ENCODE results near the gene ARHGEF28. TPM values are rescaled to one million over a fixed set of nuclear protein-coding genes. Genes with fewer than 3 reads are reported as not detected.

Gene ARHGEF28
- total and polyA plus RNA-seq, 2 of the 4 experiments (the other 2 are of a cell fraction) = 3.6 to 16.0 TPM

- WGBS, 2 experiments (ENCODE audit: extremely low coverage in 2 of 2, insufficient read length in 1 of 2) = 100% methylated on average over 1 of the region's 4 CpGs; no CpG with 5 or more reads in 1 of the 2 experiments
- Histone ChIP-seq H4K91ac (ENCODE audit: insufficient read depth, low read depth, low read length) (no peak overlapping the region), H2BK20ac (ENCODE audit: low read depth, low read length) (no peak overlapping the region), H3K4ac (ENCODE audit: low read depth, low read length) (no peak overlapping the region), H2AK5ac (ENCODE audit: low read depth, low read length) (no peak overlapping the region), H2AK9ac (replicated peaks; ENCODE audit: low read depth, low read length, poor library complexity) (no peak overlapping the region), H3K4me1 (ENCODE audit: control insufficient read depth, insufficient read depth, low read length) (no peaks in the 10 kb centered on the region), H3K4me3 (ENCODE audit: insufficient read depth, low read depth, low read length) (no peak overlapping the region), H3K79me1 (ENCODE audit: low read depth in 1 of 2, low read length in 2 of 2) (no peaks in the 10 kb centered on the region), H3K27me3 (ENCODE audit: control insufficient read depth, insufficient read depth, low read length) (peaks cover 14% of the 10 kb centered on the region), H3K14ac (replicated peaks; ENCODE audit: low read depth, low read length) (no peak overlapping the region), H4K8ac (ENCODE audit: low read depth in 2 of 2, low read length in 2 of 2) (no peak overlapping the region), H3K36me3 (ENCODE audit: control insufficient read depth, insufficient read depth, low read length) (no peaks in the 10 kb centered on the region), H3K56ac (ENCODE audit: extremely low read depth, insufficient read depth, low read length) (no peak overlapping the region), H3K27ac (ENCODE audit: insufficient read depth, low read length) (no peak overlapping the region), H4K5ac (ENCODE audit: low read depth, low read length) (no peak overlapping the region), H2BK15ac (ENCODE audit: low read depth, low read length) (no peak overlapping the region), H3K4me2 (ENCODE audit: low read depth, low read length) (no peak overlapping the region), H3K18ac (ENCODE audit: low read depth, low read length) (no peak overlapping the region), H4K20me1 (ENCODE audit: insufficient read depth, low read length) (no peaks in the 10 kb centered on the region), H3K9me3 (ENCODE audit: control insufficient read depth, insufficient read depth, low read length) (no peaks in the 10 kb centered on the region; the same call in 1 of the 2 replicates), H2AFZ (replicated peaks; ENCODE audit: low read length, poor library complexity) (no peak overlapping the region), H3K9me1 (ENCODE audit: insufficient read depth, low read length) (no peaks in the 10 kb centered on the region), H2BK5ac (ENCODE audit: low read depth, low read length, poor library complexity, severe bottlenecking) (no peak overlapping the region), H2BK120ac (ENCODE audit: low read depth, low read length) (no peak overlapping the region), H3K23ac (ENCODE audit: low read depth, low read length) (no peak overlapping the region), H3K9ac (ENCODE audit: low read depth, low read length) (no peak overlapping the region)
- DNase-seq (no peak), ATAC-seq (ENCODE audit: low read depth) (no peak)
- ChIA-PET CTCF (no interaction called here), POLR2A (ENCODE audit: unreplicated experiment) (no interaction called here)
- dilution Hi-C loops (cut with HindIII; ENCODE audit: low sequenced_read_pairs, unreplicated experiment) (no loop called here), in situ Hi-C loops (cut with MboI; ENCODE audit: low sequenced_read_pairs) (no loop called here), intact Hi-C loops (cut with micrococcal nuclease) (no loop called here)
- TF ChIP-seq FOS (IDR thresholded peaks at IDR 0.05; ENCODE audit: low read depth, low read length) = no peak
- no peak for TF ChIP-seq RFX5 (IDR thresholded peaks at IDR 0.05; ENCODE audit: low read depth, low read length)
- no peak for TF ChIP-seq RCOR1 (IDR thresholded peaks at IDR 0.05; ENCODE audit: insufficient replicate concordance, low read length)
- no peak for TF ChIP-seq SMC3 (IDR thresholded peaks at IDR 0.05; ENCODE audit: low read depth, low read length)
- no peak for TF ChIP-seq MAFK (IDR thresholded peaks at IDR 0.05; ENCODE audit: low read depth, low read length)
- no peak for TF ChIP-seq CHD1 (IDR thresholded peaks at IDR 0.05; ENCODE audit: low read depth, low read length)
- TF ChIP-seq USF2 (IDR thresholded peaks at IDR 0.05; ENCODE audit: low read depth, low read length) = no peak
- no peak for TF ChIP-seq NFE2L2 (IDR thresholded peaks at IDR 0.05; ENCODE audit: low read depth, low read length)
- TF ChIP-seq CTCF (conservative IDR thresholded peaks at IDR 0.05; ENCODE audit: low read depth, low read length) = no peak
- TF ChIP-seq MAZ (IDR thresholded peaks at IDR 0.05; ENCODE audit: borderline replicate concordance, low read depth, low read length) = no peak
- TF ChIP-seq ELK1 (IDR thresholded peaks at IDR 0.05; ENCODE audit: borderline replicate concordance, low read depth, low read length) = no peak
- TF ChIP-seq CEBPB (IDR thresholded peaks at IDR 0.05; ENCODE audit: low read depth, low read length) = no peak
- BruUV-seq (replicated peaks) = no TSS peak
These were observed 345.3 kb downstream of the ARHGEF28 start for GRCh38 chr5:73971326-73971725.
